Activated B cell treated with CpG ODN at 0.5 μM for 24 hours (primary cell): ENCODE results near the gene ITIH3. TPM values are rescaled to one million over a fixed set of nuclear protein-coding genes. Genes with fewer than 3 reads are reported as not detected.

Source experiments
- ATAC-seq: fragments of 200-7000 bp; cut with Tn5 transposase; one replicate; pipeline ENCODE4 v1.10.0; 2021; ENCODE audit warnings: low read depth, mild to moderate bottlenecking, moderate library complexity
- CTCF ChIA-PET: fragments of 350-600 bp; sonication (Branson Sonifier 250); formaldehyde crosslinking; loops from one replicate; lab custom pipeline; 2021; ENCODE audit warnings: antibody characterized with exemption; lab: Charles Lee
- POLR2A ChIA-PET: fragments of 350-600 bp; sonication (Branson Sonifier 250); formaldehyde crosslinking; loops from one replicate; lab custom pipeline; 2021; ENCODE audit warnings: antibody characterized with exemption; lab: Charles Lee
- DNase-seq: peaks from one replicate; pipeline ENCODE4 v3.0.0; 2022
- H3K27ac Mint-ChIP-seq: one replicate; pipeline ENCODE4 v1.8.0; 2020; ENCODE audit warnings: mixed read lengths
- H3K27me3 Mint-ChIP-seq: one replicate; pipeline ENCODE4 v1.8.0; 2021; ENCODE audit warnings: mixed read lengths
- H3K36me3 Mint-ChIP-seq: one replicate; pipeline ENCODE4 v1.8.0; 2021; ENCODE audit warnings: low read depth, mixed read lengths
- H3K4me1 Mint-ChIP-seq: one replicate; pipeline ENCODE4 v1.8.0; 2021; ENCODE audit warnings: mixed read lengths
- H3K4me3 Mint-ChIP-seq: one replicate; pipeline ENCODE4 v1.8.0; 2020; ENCODE audit warnings: mild to moderate bottlenecking, mixed read lengths
- H3K9me3 Mint-ChIP-seq: one replicate; pipeline ENCODE4 v1.8.0; 2020; ENCODE audit warnings: mixed read lengths
- CTCF ChIP-seq: fragments of 200-600 bp; IDR thresholded peaks from one replicate; pipeline ENCODE4 v1.8.0; 2022; ENCODE audit warnings: antibody characterized with exemption, mild to moderate bottlenecking
- intact Hi-C: fragments of 100-400 bp; cut with micrococcal nuclease; formaldehyde crosslinking; loops from one replicate; pipeline ENCODE4 v1.15.1; 2024
- total RNA-seq: library from RNA; stranded (reverse); gene quantifications from 2 replicates; pipeline ENCODE4 v1.2.3, GENCODE V29; 2022

The ITIH3 gene
- total RNA-seq, 1 donor from 2014 or later, result not detected

GRCh38 chr3:52838561-52839267 lies 44.1 kb downstream of the ITIH3 start:
- no peaks in the 10 kb centered on the region for H3K4me1 Mint-ChIP-seq
- ATAC-seq, result no peak
- H3K36me3 Mint-ChIP-seq, result peaks cover 58% of the 10 kb centered on the region
- intact Hi-C loops, result no loop called here
- no peak for TF ChIP-seq CTCF
- no peaks in the 10 kb centered on the region for H3K27me3 Mint-ChIP-seq
- H3K9me3 Mint-ChIP-seq, result no peaks in the 10 kb centered on the region
- H3K4me3 Mint-ChIP-seq, result no peak overlapping the region
- CTCF ChIA-PET, result no interaction called here
- no peak overlapping the region for H3K27ac Mint-ChIP-seq
- no peak for DNase-seq
- POLR2A ChIA-PET, result no interaction called here

DNA sequence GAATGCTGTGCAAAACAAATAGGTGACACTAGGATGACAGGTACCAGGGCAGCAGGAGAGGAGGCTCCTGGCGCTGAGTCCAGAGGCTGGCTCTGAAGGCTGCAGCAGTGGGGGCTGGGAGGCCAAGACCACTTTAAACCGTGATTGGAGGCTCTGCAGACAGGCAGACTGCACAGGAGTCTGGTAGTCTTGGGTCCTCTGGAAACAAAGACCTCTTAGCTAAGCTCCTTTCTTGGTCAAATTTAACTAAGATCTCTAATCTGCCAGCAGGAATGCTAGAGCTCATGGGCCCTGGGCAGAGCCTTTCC lies 44.6 kb downstream of the ITIH3 start:
- peaks cover 59% of the 10 kb centered on the region for H3K36me3 Mint-ChIP-seq
- DNase-seq, result no peak
- H3K4me1 Mint-ChIP-seq, result no peaks in the 10 kb centered on the region
- intact Hi-C loops, result no loop called here
- H3K4me3 Mint-ChIP-seq, result no peak overlapping the region
- no peak for TF ChIP-seq CTCF
- no peaks in the 10 kb centered on the region for H3K27me3 Mint-ChIP-seq
- H3K27ac Mint-ChIP-seq, result no peak overlapping the region
- POLR2A ChIA-PET, result no interaction called here
- no peaks in the 10 kb centered on the region for H3K9me3 Mint-ChIP-seq
- no peak for ATAC-seq
- CTCF ChIA-PET, result no interaction called here

GRCh38 chr3:52839892-52840545 lies 45.4 kb downstream of the ITIH3 start:
- Mint-ChIP-seq H3K36me3 (peaks cover 60% of the 10 kb centered on the region), H3K4me1 (no peaks in the 10 kb centered on the region), H3K27me3 (no peaks in the 10 kb centered on the region), H3K9me3 (no peaks in the 10 kb centered on the region), H3K4me3 (no peak overlapping the region), H3K27ac (no peak overlapping the region)
- ChIA-PET CTCF (no interaction called here), POLR2A (no interaction called here)
- intact Hi-C loops, result no loop called here
- no peak for ATAC-seq
- no peak for TF ChIP-seq CTCF
- DNase-seq, result no peak

- H3K4me1 Mint-ChIP-seq, result no peaks in the 10 kb centered on the region
- POLR2A ChIA-PET, result no interaction called here
- no peak for TF ChIP-seq CTCF
- H3K36me3 Mint-ChIP-seq, result peaks cover 55% of the 10 kb centered on the region
- no peak overlapping the region for H3K4me3 Mint-ChIP-seq
- intact Hi-C loops, result no loop called here
- no peak for DNase-seq
- H3K9me3 Mint-ChIP-seq, result no peaks in the 10 kb centered on the region
- H3K27ac Mint-ChIP-seq, result no peak overlapping the region
- ATAC-seq, result no peak
- H3K27me3 Mint-ChIP-seq, result no peaks in the 10 kb centered on the region
- CTCF ChIA-PET, result no interaction called here
Measured at GRCh38 chr3:52841211-52841980, 46.8 kb downstream of the ITIH3 start.

GRCh38 chr3:52841981-52842340 lies 47.4 kb downstream of the ITIH3 start:
- Mint-ChIP-seq H3K4me1 (no peaks in the 10 kb centered on the region), H3K27me3 (no peaks in the 10 kb centered on the region), H3K27ac (no peak overlapping the region), H3K36me3 (peaks cover 51% of the 10 kb centered on the region), H3K4me3 (no peak overlapping the region), H3K9me3 (no peaks in the 10 kb centered on the region)
- ChIA-PET CTCF (no interaction called here), POLR2A (no interaction called here)
- intact Hi-C loops, result no loop called here
- TF ChIP-seq CTCF, result no peak
- ATAC-seq (no peak), DNase-seq (no peak)
